ENCODE data around the gene PLA2G5. TPM values are rescaled to one million over a fixed set of nuclear protein-coding genes. Genes with fewer than 3 reads are reported as not detected.

PLA2G5 gene
- total and polyA plus RNA-seq, 11 donors: 25.6 to 102 (median 43.9) TPM

DNA sequence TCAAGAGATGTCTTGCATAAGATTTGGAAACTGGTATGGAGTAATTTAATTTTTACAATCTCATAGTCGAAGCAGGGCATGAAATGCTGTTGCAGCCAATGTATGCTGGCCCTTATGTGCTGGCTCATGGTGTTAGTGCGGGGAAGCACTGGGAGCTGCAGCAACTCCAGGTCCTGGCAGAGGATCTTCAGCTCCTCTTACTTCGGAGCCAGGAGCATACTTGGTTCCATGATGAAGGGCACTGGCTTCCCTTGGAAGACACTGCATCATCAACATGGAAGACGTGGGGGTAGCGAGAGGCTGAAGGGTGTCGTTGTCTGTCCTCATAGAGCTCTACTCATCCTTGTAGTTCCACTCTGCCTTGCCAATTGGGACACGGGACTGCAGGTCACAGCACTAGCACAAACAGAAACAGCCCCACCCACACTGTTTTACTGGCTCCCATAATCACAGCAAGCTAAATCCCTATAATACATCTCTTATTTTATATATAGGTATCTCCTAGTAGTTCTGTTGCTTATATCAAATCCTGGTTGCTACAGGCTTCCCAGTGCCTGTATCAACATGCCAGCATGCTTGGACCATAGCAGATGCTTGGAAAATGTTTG lies 26.9 kb downstream of the PLA2G5 start:
- peaks cover 0 to 2% (median 0%) of the 10 kb centered on the region in 9 donors for H3K36me3 ChIP-seq
- H3K9me3 ChIP-seq: peaks cover 0 to 13% (median 0%) of the 10 kb centered on the region in 12 donors
- no peak overlapping the region for H3K4me3 ChIP-seq
- H3K4me1 ChIP-seq: peaks cover 0 to 21% (median 2%) of the 10 kb centered on the region in 12 donors
- TF ChIP-seq, protein P1, sequence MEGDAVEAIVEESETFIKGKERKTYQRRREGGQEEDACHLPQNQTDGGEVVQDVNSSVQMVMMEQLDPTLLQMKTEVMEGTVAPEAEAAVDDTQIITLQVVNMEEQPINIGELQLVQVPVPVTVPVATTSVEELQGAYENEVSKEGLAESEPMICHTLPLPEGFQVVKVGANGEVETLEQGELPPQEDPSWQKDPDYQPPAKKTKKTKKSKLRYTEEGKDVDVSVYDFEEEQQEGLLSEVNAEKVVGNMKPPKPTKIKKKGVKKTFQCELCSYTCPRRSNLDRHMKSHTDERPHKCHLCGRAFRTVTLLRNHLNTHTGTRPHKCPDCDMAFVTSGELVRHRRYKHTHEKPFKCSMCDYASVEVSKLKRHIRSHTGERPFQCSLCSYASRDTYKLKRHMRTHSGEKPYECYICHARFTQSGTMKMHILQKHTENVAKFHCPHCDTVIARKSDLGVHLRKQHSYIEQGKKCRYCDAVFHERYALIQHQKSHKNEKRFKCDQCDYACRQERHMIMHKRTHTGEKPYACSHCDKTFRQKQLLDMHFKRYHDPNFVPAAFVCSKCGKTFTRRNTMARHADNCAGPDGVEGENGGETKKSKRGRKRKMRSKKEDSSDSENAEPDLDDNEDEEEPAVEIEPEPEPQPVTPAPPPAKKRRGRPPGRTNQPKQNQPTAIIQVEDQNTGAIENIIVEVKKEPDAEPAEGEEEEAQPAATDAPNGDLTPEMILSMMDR (IDR thresholded peaks at IDR 0.05): no peak
- TF ChIP-seq POLR2A (IDR thresholded peaks at IDR 0.05): no peak
- no peak overlapping the region for H3K27ac ChIP-seq
- peak in 1 of 5 donors; percentile 4 for DNase-seq
- peaks cover 0 to 3% (median 0%) of the 10 kb centered on the region in 9 donors for H3K27me3 ChIP-seq
- intact Hi-C loops (cut with DNase I): loop anchor here in 2 of 10 donors (10.0 kb wide), 2 partner anchors 122 to 398 kb away; partner anchors contain the start of gene PLA2G2A (in 1 of the 2)
- no peak for ATAC-seq
- WGBS, 4 donors: 77 to 85% (median 84%) methylated on average over 7 of the region's 7 CpGs

DNA sequence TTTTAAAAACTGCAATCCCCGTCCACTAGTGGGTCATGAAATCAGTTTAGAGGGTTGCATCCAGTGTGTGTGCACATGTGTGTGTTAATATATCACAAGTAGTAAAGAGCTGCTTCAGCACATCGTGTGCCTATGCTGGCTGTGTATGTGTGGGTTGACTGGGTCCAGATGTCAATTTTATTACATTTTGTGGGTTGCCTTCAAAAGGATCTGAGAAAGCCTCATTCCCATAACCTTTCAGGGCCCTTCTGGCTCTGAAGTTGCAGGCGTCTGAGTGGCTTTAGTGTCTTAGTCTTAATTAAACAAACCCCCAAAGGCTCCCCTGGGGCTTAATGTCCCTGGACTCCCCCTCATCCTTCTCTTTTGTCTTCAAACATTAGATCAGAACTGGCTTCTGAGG lies 29.5 kb downstream of the PLA2G5 start:
- intact Hi-C loops (cut with DNase I): loop anchor here in 2 of 10 donors (10.0 kb wide), 2 partner anchors 125 to 395 kb away; partner anchors contain the start of gene PLA2G2A (in 1 of the 2)
- 65 to 78% (median 69%) methylated on average over 3 of the region's 3 CpGs for WGBS, 4 donors
- DNase-seq (no peak), ATAC-seq (no peak)
- peaks cover 0 to 13% (median 0%) of the 10 kb centered on the region in 12 donors for H3K9me3 ChIP-seq
- no peaks in the 10 kb centered on the region for H3K36me3 ChIP-seq
- H3K4me3 ChIP-seq: no peak overlapping the region
- H3K27me3 ChIP-seq: peaks cover 0 to 5% (median 0%) of the 10 kb centered on the region in 9 donors
- TF ChIP-seq, protein P1 (IDR thresholded peaks at IDR 0.05): no peak
- no peak for TF ChIP-seq POLR2A (IDR thresholded peaks at IDR 0.05)
- peaks cover 0 to 15% (median under 1%) of the 10 kb centered on the region in 12 donors for H3K4me1 ChIP-seq
- H3K27ac ChIP-seq: no peak overlapping the region

DNA sequence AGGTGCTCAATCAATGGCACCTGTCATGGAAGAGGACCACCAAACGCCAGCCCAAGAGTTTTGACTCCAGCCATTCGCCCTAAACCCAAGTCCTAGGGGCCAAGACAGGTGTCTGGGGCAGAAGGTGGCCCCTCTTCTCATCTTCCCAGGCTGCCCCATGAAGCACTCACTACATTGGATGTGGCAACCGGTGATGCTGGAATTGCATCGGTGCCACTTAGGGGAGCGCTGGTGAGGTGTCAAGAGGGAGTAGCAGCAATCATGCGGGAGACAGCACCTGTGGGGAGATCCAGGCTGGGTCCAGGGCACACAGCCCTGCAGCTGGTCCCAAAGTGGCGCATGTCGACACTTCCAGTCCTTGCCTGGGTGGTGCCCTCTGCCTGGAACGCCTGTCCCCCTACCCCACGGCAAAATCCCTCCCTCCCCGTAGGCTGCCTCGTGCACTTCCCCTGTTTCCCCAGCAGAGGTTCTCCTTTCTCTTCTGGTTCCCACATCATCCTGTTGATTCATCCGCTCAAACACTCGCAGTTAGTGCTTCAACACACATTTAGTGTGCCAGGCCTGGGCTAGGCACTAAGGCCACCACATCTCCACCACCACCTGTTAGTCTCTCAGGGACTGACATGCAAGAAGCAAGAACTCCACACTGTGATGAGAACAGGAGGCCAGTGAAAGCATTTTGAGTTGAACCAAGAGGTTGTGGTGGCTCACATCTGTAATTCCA lies 30.8 kb downstream of the PLA2G5 start:
- WGBS, 4 donors: 38 to 42% (median 40%) methylated on average over 12 to 14 of the region's 14 CpGs
- Histone ChIP-seq H3K4me3 (no peak overlapping the region), H3K4me1 (peaks cover 0 to 10% (median 0%) of the 10 kb centered on the region in 12 donors), H3K27ac (no peak overlapping the region), H3K9me3 (peaks cover 0 to 13% (median 0%) of the 10 kb centered on the region in 12 donors), H3K27me3 (peaks cover 0 to 5% (median 0%) of the 10 kb centered on the region in 9 donors), H3K36me3 (no peaks in the 10 kb centered on the region)
- peak in 3 of 4 donors; percentile 82 to 87 (median 83) for ATAC-seq
- DNase-seq: peak in 4 of 5 donors; percentile 30 to 43 (median 38)
- TF ChIP-seq POLR2A (IDR thresholded peaks at IDR 0.05): no peak
- TF ChIP-seq, protein P1 (IDR thresholded peaks at IDR 0.05): peak; percentile 59 to 77 (median 70)
- intact Hi-C loops (cut with DNase I): loop anchor here in 9 of 10 donors (2.0 to 10.0 kb wide), 10 partner anchors 52 to 394 kb away; partner anchors contain the start of gene PLA2G2A (in 1 of the 9)

DNA sequence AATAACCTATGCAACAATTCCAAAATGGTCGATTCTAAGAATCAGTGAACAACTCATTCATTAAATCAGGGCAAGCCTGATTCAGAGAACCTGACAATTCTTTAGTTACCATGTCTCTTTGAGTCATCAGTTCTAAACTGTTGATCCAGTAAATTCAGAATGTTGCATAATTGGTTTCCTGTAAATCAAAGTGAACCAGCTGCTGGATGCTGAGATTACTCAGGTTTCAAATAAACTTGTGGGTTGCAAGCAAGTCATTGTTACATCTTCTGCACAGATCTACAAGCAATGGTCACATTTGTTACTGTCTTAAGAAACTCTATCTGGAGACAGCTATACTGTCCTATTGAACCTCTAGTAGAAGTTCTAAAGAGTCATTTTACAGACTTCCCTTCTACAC lies 32.9 kb downstream of the PLA2G5 start:
- DNase-seq (no peak), ATAC-seq (peak in 1 of 4 donors; percentile 28)
- H3K4me1 ChIP-seq: peaks cover 0 to 10% (median 0%) of the 10 kb centered on the region in 12 donors
- TF ChIP-seq, protein P1 (IDR thresholded peaks at IDR 0.05): no peak
- TF ChIP-seq POLR2A (IDR thresholded peaks at IDR 0.05): no peak
- no peaks in the 10 kb centered on the region for H3K36me3 ChIP-seq
- no peaks in the 10 kb centered on the region for H3K9me3 ChIP-seq
- 59 to 75% (median 70%) methylated on average over 1 of the region's 1 CpG for WGBS, 4 donors
- intact Hi-C loops (cut with DNase I): loop anchor here in 8 of 10 donors (5.0 to 10.0 kb wide), 7 partner anchors 49 to 392 kb away; partner anchors contain the start of gene PLA2G2A (in 1 of the 8)
- H3K27ac ChIP-seq: no peak overlapping the region
- H3K27me3 ChIP-seq: peaks cover 0 to 5% (median 0%) of the 10 kb centered on the region in 9 donors
- H3K4me3 ChIP-seq: no peak overlapping the region
